Transverse colon (tissue), 4 donors: ENCODE results near the gene TIAM1. TPM values are rescaled to one million over a fixed set of nuclear protein-coding genes. Genes with fewer than 3 reads are reported as not detected.

Source experiments
- DNase-seq: peaks from one replicate; pipeline ENCODE4 v3.0.0-alpha.2; 2019
- H3K27ac ChIP-seq, 4 donors: fragments of 200-600 bp; sonication (generic); 2 replicates each; pipeline ENCODE4 v1.5.1; 2016 to 2018; ENCODE audit warnings: inconsistent platforms in 4 of 4
- H3K27me3 ChIP-seq: fragments of 200-600 bp; sonication (generic); 2 replicates; pipeline ENCODE4 v1.5.1; 2017; ENCODE audit warnings: inconsistent platforms
- H3K36me3 ChIP-seq, 4 donors: fragments of 200-600 bp; sonication (generic); 2 replicates each; pipeline ENCODE4 v1.5.1; 2017 to 2019; ENCODE audit warnings: inconsistent platforms in 4 of 4
- H3K4me1 ChIP-seq, 4 donors: fragments of 200-600 bp; sonication (generic); 2 replicates each; pipeline ENCODE4 v1.5.1; 2017 to 2020; ENCODE audit warnings: inconsistent platforms in 4 of 4
- H3K4me3 ChIP-seq, 4 donors: fragments of 200-600 bp; sonication (generic); 1 replicate in 1 of 4; 2 replicates in 3 of 4; pipeline versions ENCODE4 v1.5.1 to v1.6.1; 2017 to 2019; ENCODE audit warnings: inconsistent platforms in 4 of 4
- H3K9me3 ChIP-seq, 2 donors: fragments of 200-600 bp; sonication (generic); 2 replicates each; pipeline ENCODE4 v1.5.1; 2017 to 2019; ENCODE audit warnings: inconsistent platforms in 2 of 2
- EP300 ChIP-seq: sonication (generic); formaldehyde crosslinking; IDR thresholded peaks from one replicate; pipeline ENCODE4 v1.6.1; 2017; ENCODE audit warnings: antibody characterized with exemption, low read depth
- POLR2A ChIP-seq: fragments of 450-650 bp; IDR thresholded peaks from one replicate; pipeline ENCODE4 v1.6.1; 2016; ENCODE audit warnings: antibody characterized with exemption, mild to moderate bottlenecking, moderate library complexity
- POLR2AphosphoS5 ChIP-seq, 3 donors: sonication (generic); formaldehyde crosslinking; IDR thresholded peaks; one replicate each; pipeline ENCODE4 v1.6.1; 2016; ENCODE audit warnings: antibody characterized with exemption in 3 of 3
- WGBS, 2 donors: methylation state at CpG; one replicate each; pipeline ENCODE4 v1.1.5; 2018; ENCODE audit warnings: low coverage in 1 of 2; 5-methylcytosine and 5-hydroxymethylcytosine counted together
- in situ Hi-C, 4 donors: fragments of 200-750 bp; cut with MboI; loops; one replicate each; pipeline versions ENCODE4 v1.15.0 to v1.15.1; 2017; ENCODE audit warnings: low sequenced_read_pairs in 3 of 4, low pct_ligation_motif_present in 1 of 4, low pct_unique_long_range_greater_than_20kb in 1 of 4
- intact Hi-C: fragments of 100-400 bp; cut with DNase I; formaldehyde crosslinking; loops from one replicate; pipeline ENCODE4 v1.15.1; 2023; ENCODE audit warnings: low total_unique reads
- total RNA-seq, 4 donors: library from RNA; depleted of rRNA; stranded (reverse); fragments of >200 nt; gene quantifications; one replicate each; pipeline ENCODE4 v1.1.0, GENCODE V29; 2016
- TF ChIP-seq, protein P1 (sequence below), 5 experiments: fragments of 200-600 bp in 3 of 5; fragments of 450-650 bp in 2 of 5; sonication (generic) in 3 of 5; IDR thresholded peaks; 1 replicate in 2 of 5; 2 replicates in 3 of 5; pipeline ENCODE4 v1.5.1; 2016 to 2017; ENCODE audit warnings: antibody characterized with exemption in 5 of 5, inconsistent platforms in 3 of 5, mild to moderate bottlenecking in 2 of 5, moderate library complexity in 1 of 5

Gene TIAM1
- total RNA-seq, 4 donors from 2014 or later, result 4.5 to 18.9 (median 6.5) TPM

DNA sequence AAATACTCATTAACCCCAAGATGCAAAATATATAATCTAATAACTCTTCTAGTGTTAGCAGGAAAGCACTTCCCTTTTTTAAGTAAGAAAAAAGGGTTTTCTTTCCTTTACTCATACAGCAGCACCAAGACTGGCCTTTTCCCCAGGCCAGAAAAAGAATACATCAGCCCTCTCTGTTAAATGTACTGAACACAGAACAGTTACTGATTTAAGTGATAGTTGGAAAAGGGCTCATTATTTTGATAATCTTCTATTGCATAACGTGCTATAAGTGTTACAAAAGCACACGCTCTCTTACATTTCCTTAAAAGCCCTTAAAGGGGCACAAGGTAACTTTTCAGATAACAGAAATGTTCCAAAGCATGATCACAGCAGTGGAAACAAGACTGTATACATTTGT is 142.9 kb downstream of the TIAM1 start:
- 40 to 51% methylated on average over 2 of the region's 2 CpGs for WGBS, 2 donors
- H3K4me3 ChIP-seq, result no peak overlapping the region
- TF ChIP-seq POLR2A, result no peak
- no peak for TF ChIP-seq EP300
- no peak for TF ChIP-seq POLR2AphosphoS5 (IDR thresholded peaks at IDR 0.05)
- TF ChIP-seq, protein P1, sequence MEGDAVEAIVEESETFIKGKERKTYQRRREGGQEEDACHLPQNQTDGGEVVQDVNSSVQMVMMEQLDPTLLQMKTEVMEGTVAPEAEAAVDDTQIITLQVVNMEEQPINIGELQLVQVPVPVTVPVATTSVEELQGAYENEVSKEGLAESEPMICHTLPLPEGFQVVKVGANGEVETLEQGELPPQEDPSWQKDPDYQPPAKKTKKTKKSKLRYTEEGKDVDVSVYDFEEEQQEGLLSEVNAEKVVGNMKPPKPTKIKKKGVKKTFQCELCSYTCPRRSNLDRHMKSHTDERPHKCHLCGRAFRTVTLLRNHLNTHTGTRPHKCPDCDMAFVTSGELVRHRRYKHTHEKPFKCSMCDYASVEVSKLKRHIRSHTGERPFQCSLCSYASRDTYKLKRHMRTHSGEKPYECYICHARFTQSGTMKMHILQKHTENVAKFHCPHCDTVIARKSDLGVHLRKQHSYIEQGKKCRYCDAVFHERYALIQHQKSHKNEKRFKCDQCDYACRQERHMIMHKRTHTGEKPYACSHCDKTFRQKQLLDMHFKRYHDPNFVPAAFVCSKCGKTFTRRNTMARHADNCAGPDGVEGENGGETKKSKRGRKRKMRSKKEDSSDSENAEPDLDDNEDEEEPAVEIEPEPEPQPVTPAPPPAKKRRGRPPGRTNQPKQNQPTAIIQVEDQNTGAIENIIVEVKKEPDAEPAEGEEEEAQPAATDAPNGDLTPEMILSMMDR (IDR thresholded peaks at IDR 0.05), result no peak
- intact Hi-C loops (no loop called here), in situ Hi-C loops (loop anchor here in 2 of 4 donors (5.0 to 10.0 kb wide), 2 partner anchors 381 to 384 kb away; no protein-coding TSS in a partner anchor)
- no peaks in the 10 kb centered on the region for H3K36me3 ChIP-seq
- H3K9me3 ChIP-seq, result no peaks in the 10 kb centered on the region
- peaks cover 0 to 4% (median 0%) of the 10 kb centered on the region in 4 donors for H3K4me1 ChIP-seq
- no peak for DNase-seq
- H3K27ac ChIP-seq, result peak overlapping the region in 3 of 4 donors; percentile 29 to 38 (median 32)
- no peaks in the 10 kb centered on the region for H3K27me3 ChIP-seq

DNA sequence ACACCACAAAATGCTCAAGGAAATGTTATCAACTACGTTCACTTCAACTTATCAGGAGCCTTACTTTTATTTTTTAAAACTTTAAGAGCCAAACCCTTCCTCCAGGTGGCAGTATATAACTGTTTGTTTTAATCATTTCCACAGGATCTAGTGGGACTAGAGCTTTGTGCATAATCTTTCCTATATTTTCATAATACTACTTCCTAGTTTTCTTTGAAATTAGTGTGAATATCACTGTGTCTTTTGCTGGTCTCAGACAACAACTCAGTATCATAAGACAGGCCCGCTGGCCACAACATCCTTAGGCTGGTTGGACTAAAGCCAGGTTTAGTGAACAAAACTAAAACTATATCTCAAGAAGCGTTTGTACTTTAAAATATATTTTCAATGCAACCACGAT is 145.5 kb downstream of the TIAM1 start:
- in situ Hi-C loops (loop anchor here in 3 of 4 donors (5.0 to 10.0 kb wide), 3 partner anchors 386 to 406 kb away; no protein-coding TSS in a partner anchor), intact Hi-C loops (loop anchor here (5.0 kb wide), 1 partner anchor 384 kb away; no protein-coding TSS in a partner anchor)
- H3K4me1 ChIP-seq, result peaks cover 0 to 4% (median 0%) of the 10 kb centered on the region in 4 donors
- no peaks in the 10 kb centered on the region for H3K27me3 ChIP-seq
- H3K27ac ChIP-seq, result no peak overlapping the region
- no peaks in the 10 kb centered on the region for H3K9me3 ChIP-seq
- no peak for DNase-seq
- no peak for TF ChIP-seq POLR2A
- TF ChIP-seq POLR2AphosphoS5 (IDR thresholded peaks at IDR 0.05), result no peak
- TF ChIP-seq, protein P1 (IDR thresholded peaks at IDR 0.05), result peak; percentile 54 to 66 (median 56)
- WGBS, 2 donors, result 54 to 59% methylated on average over 4 of the region's 4 CpGs
- no peak overlapping the region for H3K4me3 ChIP-seq
- H3K36me3 ChIP-seq, result no peaks in the 10 kb centered on the region

DNA sequence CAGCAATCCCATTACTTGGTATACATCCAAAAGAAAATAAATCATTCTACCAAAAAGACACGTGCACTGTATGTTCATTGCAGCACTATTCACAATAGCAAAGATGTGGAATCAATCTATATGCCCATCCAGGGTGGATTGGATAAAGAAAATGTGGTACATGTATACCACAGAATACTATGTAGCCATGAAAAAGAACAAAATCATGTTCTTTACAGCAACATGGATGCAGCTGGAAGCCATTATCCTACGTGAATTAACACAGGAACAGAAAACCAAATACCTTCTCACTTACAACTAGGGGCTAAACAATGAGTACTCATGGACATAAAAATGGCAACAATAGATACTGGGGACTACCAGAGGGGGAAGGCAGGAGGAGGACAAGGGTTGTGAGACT is 147.3 kb downstream of the TIAM1 start:
- H3K9me3 ChIP-seq, result no peaks in the 10 kb centered on the region
- in situ Hi-C loops, result loop anchor here in 3 of 4 donors (5.0 to 10.0 kb wide), 3 partner anchors 388 to 408 kb away; no protein-coding TSS in a partner anchor
- no peak overlapping the region for H3K27ac ChIP-seq
- no peak for DNase-seq
- TF ChIP-seq, protein P1 (IDR thresholded peaks at IDR 0.05), result no peak
- TF ChIP-seq POLR2A (no peak), POLR2AphosphoS5 (IDR thresholded peaks at IDR 0.05) (no peak), EP300 (no peak)
- 94 to 100% methylated on average over 2 of the region's 2 CpGs for WGBS, 2 donors
- H3K4me1 ChIP-seq, result peaks cover 0 to 4% (median 0%) of the 10 kb centered on the region in 4 donors
- H3K27me3 ChIP-seq, result no peaks in the 10 kb centered on the region
- H3K4me3 ChIP-seq, result no peak overlapping the region
- H3K36me3 ChIP-seq, result no peaks in the 10 kb centered on the region
- intact Hi-C loops, result loop anchor here (5.0 kb wide), 1 partner anchor 386 kb away; no protein-coding TSS in a partner anchor

DNA sequence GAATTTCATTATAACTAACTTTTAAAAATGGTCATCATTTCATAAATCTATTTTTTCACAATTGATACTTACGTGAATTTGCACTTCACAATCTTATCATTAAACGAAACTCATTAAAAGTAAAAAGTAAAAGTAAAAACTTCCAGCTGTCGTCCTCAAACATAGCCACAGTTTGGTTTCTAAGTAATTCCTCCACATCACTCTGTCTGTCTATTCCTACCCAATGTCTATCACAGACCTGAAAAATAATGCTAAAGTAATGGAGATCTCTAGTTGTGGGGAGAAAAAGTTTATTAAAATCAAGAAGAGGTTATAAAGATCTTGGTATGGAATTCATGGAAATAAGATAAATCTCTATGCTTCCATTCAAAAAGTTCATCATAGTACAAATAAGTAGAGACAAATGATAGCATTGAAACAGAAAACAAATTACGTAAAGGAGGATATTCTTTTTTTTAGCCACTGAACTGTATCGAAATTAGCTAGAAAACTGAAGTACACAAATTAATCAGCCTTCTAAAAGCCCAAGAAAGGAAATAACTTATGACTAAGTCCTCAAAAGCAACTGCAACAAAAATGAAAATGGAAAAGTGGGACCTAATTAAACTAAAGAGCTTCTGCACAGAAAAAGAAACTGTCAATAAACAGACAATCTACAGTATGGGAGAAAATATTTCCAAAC is 148.6 kb downstream of the TIAM1 start:
- 57 to 67% methylated on average over 5 of the region's 5 CpGs for WGBS, 2 donors
- H3K27ac ChIP-seq, result no peak overlapping the region
- intact Hi-C loops, result loop anchor here (5.0 kb wide), 1 partner anchor 387 kb away; no protein-coding TSS in a partner anchor
- H3K27me3 ChIP-seq, result no peaks in the 10 kb centered on the region
- TF ChIP-seq EP300 (no peak), POLR2AphosphoS5 (IDR thresholded peaks at IDR 0.05) (no peak), POLR2A (no peak)
- TF ChIP-seq, protein P1 (IDR thresholded peaks at IDR 0.05), result no peak
- no peak for DNase-seq
- in situ Hi-C loops, result loop anchor here in 3 of 4 donors (5.0 to 10.0 kb wide), 3 partner anchors 389 to 409 kb away; no protein-coding TSS in a partner anchor
- H3K4me3 ChIP-seq, result no peak overlapping the region
- no peaks in the 10 kb centered on the region for H3K36me3 ChIP-seq
- peaks cover 0 to 4% (median 0%) of the 10 kb centered on the region in 4 donors for H3K4me1 ChIP-seq
- H3K9me3 ChIP-seq, result no peaks in the 10 kb centered on the region
